H1 (cell line): Measurements from ENCODE around the gene HNF1B. TPM values are rescaled to one million over a fixed set of nuclear protein-coding genes. Genes with fewer than 3 reads are reported as not detected.

Experiments
- CTCF ChIA-PET: fragments of 300-600 bp; sonication (Branson Sonifier 250); formaldehyde crosslinking; loops from one replicate; lab custom pipeline; 2021; ENCODE audit not compliant: partially characterized antibody; lab: Charles Lee
- POLR2A ChIA-PET: fragments of 300-600 bp; sonication (Branson Sonifier 250); formaldehyde crosslinking; loops from one replicate; lab custom pipeline; 2021; ENCODE audit warnings: inconsistent platforms; ENCODE audit not compliant: partially characterized antibody; lab: Charles Lee
- DNase-seq, 2 experiments: peaks; one replicate each; pipeline versions ENCODE4 v3.0.0 to v3.0.0-alpha.2; 2010 to 2022; ENCODE audit warnings: low spot score in 2 of 2, low read depth in 1 of 2, mixed read lengths in 1 of 2
- FAIRE-seq: peaks from 2 replicates; lab custom pipeline; 2011; peaks lifted over from hg19 to GRCh38; lab: Jason Lieb, UNC
- H2AFZ ChIP-seq: 2 replicates; pipeline ENCODE4 v1.8.1; 2012; ENCODE audit warnings: low read length, inconsistent platforms
- H2AK5ac ChIP-seq: 2 replicates; pipeline ENCODE4 v1.6.1; 2013; ENCODE audit warnings: low read depth, low read length
- H2BK120ac ChIP-seq: replicated peaks from 2 replicates; pipeline ENCODE3; 2013; ENCODE audit warnings: low read depth, low read length, inconsistent platforms
- H2BK12ac ChIP-seq: 2 replicates; pipeline ENCODE4 v1.6.1; 2013; ENCODE audit warnings: low read depth, low read length
- H2BK15ac ChIP-seq: 2 replicates; pipeline ENCODE4 v1.6.1; 2013; ENCODE audit warnings: low read length
- H2BK20ac ChIP-seq: 2 replicates; pipeline ENCODE4 v1.6.1; 2013; ENCODE audit warnings: low read length
- H2BK5ac ChIP-seq: 2 replicates; pipeline ENCODE4 v1.6.1; 2013; ENCODE audit warnings: low read depth, low read length
- H3K14ac ChIP-seq: 2 replicates; pipeline ENCODE4 v1.6.1; 2013; ENCODE audit warnings: inconsistent platforms; ENCODE audit not compliant: insufficient read length
- H3K18ac ChIP-seq: 2 replicates; pipeline ENCODE4 v1.6.1; 2013; ENCODE audit warnings: low read length; ENCODE audit errors: extremely low read depth
- H3K23ac ChIP-seq: 2 replicates; pipeline ENCODE4 v1.6.1; 2013; ENCODE audit warnings: inconsistent platforms; ENCODE audit not compliant: insufficient read length
- H3K23me2 ChIP-seq: 2 replicates; pipeline ENCODE4 v1.6.1; 2013; ENCODE audit warnings: low read depth, low read length
- H3K27ac ChIP-seq: 2 replicates; pipeline ENCODE4 v1.6.1; 2011; ENCODE audit warnings: low read depth, low read length, inconsistent platforms
- H3K27me3 ChIP-seq, 4 experiments: replicated peaks in 1 of 4; 1 replicate in 1 of 4; 2 replicates in 3 of 4; pipeline versions ENCODE4 v1.6.1 to v1.8.1; 2011 to 2013; ENCODE audit warnings: low read length in 3 of 4, mild to moderate bottlenecking in 3 of 4, inconsistent platforms in 2 of 4, mixed read lengths in 2 of 4, moderate library complexity in 1 of 4; ENCODE audit not compliant: control insufficient read depth in 3 of 4, insufficient read depth in 3 of 4; ENCODE audit errors: extremely low read depth in 1 of 4
- H3K36me3 ChIP-seq, 4 experiments: 2 replicates each; pipeline versions ENCODE4 v1.6.1 to v1.8.1; 2011 to 2013; ENCODE audit warnings: mild to moderate bottlenecking in 4 of 4, low read length in 3 of 4, moderate library complexity in 2 of 4, control low read depth in 1 of 4, inconsistent platforms in 1 of 4; ENCODE audit not compliant: insufficient read depth in 4 of 4, control insufficient read depth in 2 of 4
- H3K4ac ChIP-seq: replicated peaks from 2 replicates; pipeline ENCODE3; 2013; ENCODE audit warnings: low read length, low read depth, mixed read lengths, inconsistent platforms; ENCODE audit not compliant: insufficient read length
- H3K4me1 ChIP-seq, 4 experiments: replicated peaks in 1 of 4; 1 replicate in 1 of 4; 2 replicates in 3 of 4; pipeline versions ENCODE4 v1.6.1 to v1.8.1; 2011 to 2013; ENCODE audit warnings: low read length in 3 of 4, inconsistent platforms in 2 of 4, mixed read lengths in 1 of 4; ENCODE audit not compliant: insufficient read depth in 4 of 4, control insufficient read depth in 3 of 4
- H3K4me2 ChIP-seq, 2 experiments: 2 replicates each; pipeline versions ENCODE4 v1.6.1 to v1.8.1; 2011 to 2013; ENCODE audit warnings: low read depth in 2 of 2, low read length in 2 of 2, control low read depth in 1 of 2, inconsistent platforms in 1 of 2, mild to moderate bottlenecking in 1 of 2; ENCODE audit not compliant: insufficient read depth in 1 of 2
- H3K4me3 ChIP-seq, 4 experiments: fragments of 200-600, 300-600 bp in 1 of 4; sonication (generic), shearing (Covaris generic), sonication (Bioruptor Twin) in 1 of 4; 2 replicates each; pipeline versions ENCODE4 v1.5.1 to v1.8.1; 2011 to 2016; ENCODE audit warnings: low read length in 4 of 4, low read depth in 3 of 4, control low read depth in 2 of 4, inconsistent platforms in 2 of 4, mild to moderate bottlenecking in 2 of 4, mixed read lengths in 1 of 4, moderate library complexity in 1 of 4; ENCODE audit not compliant: insufficient read depth in 2 of 4; ENCODE audit errors: extremely low read depth in 1 of 4
- H3K56ac ChIP-seq: replicated peaks from 2 replicates; pipeline ENCODE3; 2013; ENCODE audit warnings: low read depth, mild to moderate bottlenecking, mixed read lengths, low read length, inconsistent platforms; ENCODE audit not compliant: insufficient read length
- H3K79me1 ChIP-seq: 2 replicates; pipeline ENCODE4 v1.6.1; 2013; ENCODE audit warnings: low read depth, low read length, control low read depth
- H3K79me2 ChIP-seq, 2 experiments: 2 replicates each; pipeline versions ENCODE4 v1.6.1 to v1.8.1; 2012 to 2013; ENCODE audit warnings: low read length in 2 of 2, mild to moderate bottlenecking in 2 of 2, inconsistent platforms in 1 of 2; ENCODE audit not compliant: insufficient read depth in 2 of 2, control insufficient read depth in 1 of 2
- H3K9ac ChIP-seq, 4 experiments: replicated peaks in 1 of 4; 1 replicate in 1 of 4; 2 replicates in 3 of 4; pipeline versions ENCODE4 v1.6.1 to v1.8.1; 2011 to 2013; ENCODE audit warnings: low read depth in 3 of 4, low read length in 3 of 4, control low read depth in 2 of 4, mild to moderate bottlenecking in 2 of 4, moderate library complexity in 2 of 4, inconsistent platforms in 1 of 4; ENCODE audit errors: extremely low read depth in 1 of 4
- H3K9me3 ChIP-seq, 2 experiments: 2 replicates each; pipeline versions ENCODE4 v1.6.1 to v1.8.1; 2012 to 2013; ENCODE audit warnings: mild to moderate bottlenecking in 2 of 2, moderate library complexity in 2 of 2, control low read depth in 1 of 2, inconsistent platforms in 1 of 2, low read depth in 1 of 2, low read length in 1 of 2, mixed read lengths in 1 of 2; ENCODE audit not compliant: insufficient read depth in 2 of 2
- H4K20me1 ChIP-seq, 2 experiments: replicated peaks in 1 of 2; 2 replicates each; pipeline versions ENCODE3 to v1.8.1; 2011 to 2013; ENCODE audit warnings: inconsistent platforms in 2 of 2, low read length in 2 of 2, mild to moderate bottlenecking in 1 of 2; ENCODE audit not compliant: insufficient read depth in 2 of 2, control insufficient read depth in 1 of 2
- H4K5ac ChIP-seq: 2 replicates; pipeline ENCODE4 v1.6.1; 2013; ENCODE audit warnings: low read length, low read depth, mixed read lengths, inconsistent platforms; ENCODE audit not compliant: insufficient read length
- H4K8ac ChIP-seq: 2 replicates; pipeline ENCODE4 v1.8.0; 2013; ENCODE audit warnings: mild to moderate bottlenecking, moderate library complexity, low read length, inconsistent platforms; ENCODE audit not compliant: insufficient read depth; ENCODE audit errors: extremely low read depth
- H4K91ac ChIP-seq: replicated peaks from 2 replicates; pipeline ENCODE3; 2013; ENCODE audit warnings: low read length, mixed read lengths, inconsistent platforms; ENCODE audit not compliant: insufficient read length
- ASH2L ChIP-seq: fragments of 200-600, 300-600 bp; sonication (generic); IDR thresholded peaks from one replicate; pipeline ENCODE4 v1.7.1; 2017; ENCODE audit warnings: low read length
- BACH1 ChIP-seq: IDR thresholded peaks from 2 replicates; pipeline ENCODE4 v1.6.1; 2012; ENCODE audit warnings: low read length, improper control_type of control experiment
- CHD1 ChIP-seq: IDR thresholded peaks from 2 replicates; pipeline ENCODE4 v1.6.1; 2012; ENCODE audit warnings: low read depth, low read length, improper control_type of control experiment
- CHD2 ChIP-seq: IDR thresholded peaks from 2 replicates; pipeline ENCODE4 v1.6.1; 2012; ENCODE audit warnings: low read length, improper control_type of control experiment
- EZH2 ChIP-seq: fragments of 200-600 bp; sonication (generic); IDR thresholded peaks from 2 replicates; pipeline ENCODE4 v1.7.1; 2012; ENCODE audit warnings: low read depth, mild to moderate bottlenecking, moderate library complexity, low read length, inconsistent platforms; ENCODE audit not compliant: severe bottlenecking
- FOSL1 ChIP-seq: IDR thresholded peaks from 2 replicates; pipeline ENCODE4 v1.6.1; 2011; ENCODE audit warnings: mild to moderate bottlenecking, low read depth, low read length, moderate library complexity; ENCODE audit not compliant: insufficient read depth
- JUND ChIP-seq: IDR thresholded peaks from 2 replicates; pipeline ENCODE4 v1.6.1; 2011; ENCODE audit warnings: mild to moderate bottlenecking, improper control_type of control experiment, low read length
- KDM4A ChIP-seq: IDR thresholded peaks from one replicate; pipeline ENCODE4 v1.7.1; 2012; ENCODE audit warnings: low read depth, mild to moderate bottlenecking, moderate library complexity, low read length, inconsistent platforms; ENCODE audit not compliant: severe bottlenecking
- POLR2A ChIP-seq, 2 experiments: IDR thresholded peaks; 1 replicate in 1 of 2; 2 replicates in 1 of 2; pipeline ENCODE4 v1.6.1; 2011; ENCODE audit warnings: low read depth in 2 of 2, low read length in 2 of 2, mild to moderate bottlenecking in 2 of 2; ENCODE audit errors: control extremely low read depth in 1 of 2
- POU5F1 ChIP-seq: IDR thresholded peaks from 2 replicates; pipeline ENCODE4 v1.6.1; 2011; ENCODE audit warnings: low read depth, mild to moderate bottlenecking, low read length, moderate library complexity
- RNF2 ChIP-seq: fragments of 200-900, 300-1000 bp; sonication (generic); IDR thresholded peaks from 2 replicates; pipeline ENCODE4 v1.7.1; 2016; ENCODE audit warnings: borderline replicate concordance, low read depth, mild to moderate bottlenecking, antibody characterized with exemption, low read length; ENCODE audit not compliant: poor library complexity, severe bottlenecking; ENCODE audit errors: missing control alignments
- SP1 ChIP-seq: IDR thresholded peaks from 2 replicates; pipeline ENCODE4 v1.6.1; 2011; ENCODE audit warnings: low read depth, low read length
- SP4 ChIP-seq: IDR thresholded peaks from 2 replicates; pipeline ENCODE4 v1.6.1; 2012; ENCODE audit warnings: low read length, inconsistent platforms
- SUZ12 ChIP-seq: fragments of 200-600 bp; sonication (generic); IDR thresholded peaks from 2 replicates; pipeline ENCODE4 v1.6.1; 2012; ENCODE audit warnings: mild to moderate bottlenecking, inconsistent platforms, low read length, moderate library complexity, mixed read lengths
- WGBS, 2 experiments: shearing (Covaris generic) in 1 of 2; methylation state at CpG; one replicate each; pipeline versions ENCODE4 v1.1.6 to v1.1.7; 2013 to 2015; ENCODE audit warnings: low lambda C conversion rate in 2 of 2, mixed read lengths in 2 of 2, inconsistent platforms in 1 of 2, low coverage in 1 of 2, missing lambda C conversion rate in 1 of 2; ENCODE audit not compliant: insufficient replicate concordance in 2 of 2, insufficient coverage in 1 of 2, insufficient read length in 1 of 2; ENCODE audit errors: extremely low coverage in 1 of 2, missing lambda C conversion rate in 1 of 2; 5-methylcytosine and 5-hydroxymethylcytosine counted together
- polyA plus RNA-seq, 7 experiments: library from polyadenylated mRNA; depleted of rRNA in 3 of 7; stranded (reverse) in 5 of 7; unstranded in 2 of 7; fragments of >200 nt in 5 of 7; fragments of 200-250 nt in 2 of 7; gene quantifications; 1 replicate in 5 of 7; 2 replicates in 1 of 7; 4 replicates in 1 of 7; pipeline versions ENCODE4 v1.2.1 to v1.2.3, GENCODE V29; 2011 to 2013; ENCODE audit warnings: missing spikeins in 2 of 7, mixed read lengths in 2 of 7
- total RNA-seq: library from RNA; stranded (reverse); fragmentation: NEBNext Ultra II Directional; extraction: Animal tissue kit (Norgen Biotek cat#: 25700); gene quantifications from 2 replicates; pipeline ENCODE4 v1.2.1, GENCODE V29; 2021
- TF ChIP-seq, protein P1 (sequence below): IDR thresholded peaks from 2 replicates; pipeline ENCODE4 v1.6.1; 2012; ENCODE audit warnings: inconsistent platforms

HNF1B gene
- total and polyA plus RNA-seq, 2 of the 8 experiments (the other 6 are each of a cell fraction or from before 2014, with no cell fraction given): 0.13 to 0.30 TPM

DNA sequence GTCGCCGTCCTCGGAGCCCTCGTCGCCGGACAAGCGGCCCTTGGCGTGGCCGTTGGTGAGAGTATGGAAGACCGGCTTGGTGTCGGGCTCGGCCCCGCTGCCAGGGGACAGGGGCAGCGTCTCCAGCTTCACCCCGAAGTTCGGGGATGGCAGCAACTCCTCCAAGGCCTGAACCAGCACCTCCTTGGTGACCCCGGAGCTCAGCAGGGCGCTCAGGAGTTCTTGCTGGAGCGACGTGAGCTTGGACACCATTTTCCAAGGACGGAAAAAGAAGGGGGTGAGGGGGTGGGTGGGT lies 279 bp downstream of the HNF1B start:
- H3K4me3 ChIP-seq: peak overlapping the region; percentile 39 to 69 (median 46); a peak in 7 of 8 replicates
- ChIA-PET CTCF (interaction anchor here (1.1 to 2.3 kb wide), 4 partner anchors 41 to 96 kb away, joined by 4 to 7 read pairs (median 4); no protein-coding TSS in a partner anchor), POLR2A (no interaction called here)
- peak overlapping the region; percentile 75; the same call in 1 of the 2 replicates for H2BK12ac ChIP-seq
- no peak overlapping the region for H2AK5ac ChIP-seq
- no peak overlapping the region for H2BK20ac ChIP-seq
- FAIRE-seq: no peak
- no peaks in the 10 kb centered on the region for H3K9me3 ChIP-seq
- no peak overlapping the region for H3K18ac ChIP-seq
- no peaks in the 10 kb centered on the region for H3K79me2 ChIP-seq
- DNase-seq: no peak
- peaks cover 0 to 2% of the 10 kb centered on the region in 2 experiments for H4K20me1 ChIP-seq
- H3K27ac ChIP-seq: no peak overlapping the region
- no peak overlapping the region for H4K5ac ChIP-seq
- H4K91ac ChIP-seq: no peak overlapping the region
- H3K23ac ChIP-seq: no peak overlapping the region
- no peak overlapping the region for H4K8ac ChIP-seq
- H2AFZ ChIP-seq: no peak overlapping the region
- no peak overlapping the region for H3K4ac ChIP-seq
- WGBS, 2 experiments: 2% methylated on average over 20 of the region's 21 CpGs; no CpG with 5 or more reads in 1 of the 2 experiments
- H3K4me2 ChIP-seq: peak overlapping the region; percentile 87 to 94
- no peaks in the 10 kb centered on the region for H3K79me1 ChIP-seq
- H2BK120ac ChIP-seq: no peak overlapping the region
- H3K14ac ChIP-seq: no peak overlapping the region
- H3K23me2 ChIP-seq: peaks cover 18% of the 10 kb centered on the region; the same call in 1 of the 2 replicates
- H3K9ac ChIP-seq: no peak overlapping the region; a peak in 1 of 7 replicates
- H3K4me1 ChIP-seq: peaks cover 0 to 21% (median 15%) of the 10 kb centered on the region in 4 experiments; a peak in 5 of 7 replicates
- no peak overlapping the region for H3K56ac ChIP-seq
- H2BK5ac ChIP-seq: no peak overlapping the region; the same call in 1 of the 2 replicates
- peaks cover 0 to 7% (median 0%) of the 10 kb centered on the region in 4 experiments; a peak in 1 of 8 replicates for H3K36me3 ChIP-seq
- peaks cover 65 to 92% (median 83%) of the 10 kb centered on the region in 4 experiments for H3K27me3 ChIP-seq
- no peak overlapping the region for H2BK15ac ChIP-seq
- TF ChIP-seq KDM4A: peak; percentile 41
- TF ChIP-seq SUZ12: no peak
- no peak for TF ChIP-seq POLR2A (IDR thresholded peaks at IDR 0.05; ENCODE audit: control extremely low read depth in 1 of 2, low read depth in 2 of 2, low read length in 2 of 2)
- TF ChIP-seq CHD1: no peak
- peak; percentile 59 for TF ChIP-seq RNF2
- TF ChIP-seq POU5F1: no peak
- TF ChIP-seq SP4: no peak
- no peak for TF ChIP-seq CHD2
- TF ChIP-seq FOSL1: no peak
- TF ChIP-seq SP1: no peak
- no peak for TF ChIP-seq ASH2L
- TF ChIP-seq BACH1: no peak
- TF ChIP-seq, protein P1, sequence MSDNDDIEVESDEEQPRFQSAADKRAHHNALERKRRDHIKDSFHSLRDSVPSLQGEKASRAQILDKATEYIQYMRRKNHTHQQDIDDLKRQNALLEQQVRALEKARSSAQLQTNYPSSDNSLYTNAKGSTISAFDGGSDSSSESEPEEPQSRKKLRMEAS: no peak
- TF ChIP-seq JUND: no peak
- peak; percentile 27 for TF ChIP-seq EZH2
